HCT116 (cell line): ENCODE measurements around the gene COQ6.

Source experiments
- CTCF ChIP-seq, 3 experiments: fragments of 200-600 bp in 1 of 3; sonication (generic) in 1 of 3; IDR thresholded peaks in 2 of 3; conservative IDR thresholded peaks in 1 of 3; 2 replicates each; pipeline ENCODE4 v1.5.1; 2012 to 2017; ENCODE audit warnings: low read depth in 2 of 3, low read length in 2 of 3, antibody characterized with exemption in 1 of 3, borderline replicate concordance in 1 of 3, control low read depth in 1 of 3, mild to moderate bottlenecking in 1 of 3, mixed read lengths in 1 of 3, mixed run types in 1 of 3, moderate library complexity in 1 of 3; ENCODE audit not compliant: insufficient read depth in 1 of 3
- EZH2 ChIP-seq: fragments of 200-600 bp; sonication (generic); IDR thresholded peaks from 2 replicates; pipeline ENCODE4 v1.6.1; 2017; ENCODE audit warnings: antibody characterized with exemption, mixed run types
- EZH2phosphoT487 ChIP-seq: fragments of 200-600 bp; IDR thresholded peaks from 2 replicates; pipeline ENCODE4 v1.6.1; 2018; ENCODE audit warnings: antibody characterized with exemption, borderline replicate concordance
- POLR2A ChIP-seq: IDR thresholded peaks from 2 replicates; pipeline ENCODE4 v1.7.0; 2011; ENCODE audit warnings: borderline replicate concordance; ENCODE audit not compliant: insufficient read depth, insufficient read length; ENCODE audit errors: extremely low read depth
- RAD21 ChIP-seq: IDR thresholded peaks from 2 replicates; pipeline ENCODE4 v1.6.1; 2012; ENCODE audit warnings: low read depth, mild to moderate bottlenecking
- SRF ChIP-seq: IDR thresholded peaks from 2 replicates; pipeline ENCODE4 v1.6.1; 2012; ENCODE audit warnings: low read depth

- TF ChIP-seq CTCF (IDR thresholded peaks at IDR 0.05 in 2 of 3, conservative IDR thresholded peaks at IDR 0.05 in 1 of 3; ENCODE audit: borderline replicate concordance in 1 of 3, insufficient read depth in 1 of 3, low read depth in 2 of 3, low read length in 2 of 3): no peak
- no peak for TF ChIP-seq POLR2A
- no peak for TF ChIP-seq EZH2phosphoT487
- TF ChIP-seq RAD21: no peak
- TF ChIP-seq SRF: no peak
- TF ChIP-seq EZH2: no peak
Measured at GRCh38 chr14:73973497-73973896, 23.4 kb downstream of the COQ6 start.
